Vagina (tissue), 2 donors: Measurements from ENCODE around the gene MEPE.

ENCODE experiments used
- CTCF ChIP-seq, 3 experiments: fragments of 450-650 bp in 2 of 3; fragments of 200-600 bp in 1 of 3; sonication (generic) in 1 of 3; IDR thresholded peaks; one replicate each; pipeline ENCODE4 v1.5.1; 2017 to 2019; ENCODE audit warnings: antibody characterized with exemption in 3 of 3, mild to moderate bottlenecking in 2 of 3, moderate library complexity in 2 of 3
- POLR2A ChIP-seq, 2 donors: fragments of 450-650 bp; IDR thresholded peaks; one replicate each; pipeline ENCODE4 v1.6.1; 2017; ENCODE audit warnings: antibody characterized with exemption in 2 of 2, mild to moderate bottlenecking in 2 of 2, moderate library complexity in 2 of 2
- POLR2AphosphoS5 ChIP-seq, 2 donors: sonication (generic); formaldehyde crosslinking; IDR thresholded peaks; one replicate each; pipeline ENCODE4 v1.9.0; 2017; ENCODE audit warnings: antibody characterized with exemption in 2 of 2, mild to moderate bottlenecking in 2 of 2, low read depth in 1 of 2; ENCODE audit not compliant: insufficient read depth in 1 of 2

- TF ChIP-seq CTCF (IDR thresholded peaks at IDR 0.05) (no peak), POLR2AphosphoS5 (IDR thresholded peaks at IDR 0.05; ENCODE audit: insufficient read depth in 1 of 2, low read depth in 1 of 2) (no peak), POLR2A (IDR thresholded peaks at IDR 0.05) (no peak)
Measured at GRCh38 chr4:87865960-87866598, 33.3 kb downstream of the MEPE start.
